Thyroid gland (tissue), 4 donors: ENCODE measurements around the gene POPDC2.

Source experiments
- POLR2A ChIP-seq, 2 donors: fragments of 450-650 bp; IDR thresholded peaks; one replicate each; pipeline ENCODE4 v1.6.1; 2017; ENCODE audit warnings: antibody characterized with exemption in 2 of 2, mild to moderate bottlenecking in 2 of 2, moderate library complexity in 1 of 2
- TF ChIP-seq, protein P1 (sequence below), 6 experiments: fragments of 200-600 bp in 3 of 6; fragments of 450-650 bp in 3 of 6; sonication (generic) in 3 of 6; IDR thresholded peaks; one replicate each; pipeline ENCODE4 v1.5.1; 2016 to 2019; ENCODE audit warnings: antibody characterized with exemption in 6 of 6, mild to moderate bottlenecking in 2 of 6, inconsistent platforms in 1 of 6, moderate library complexity in 1 of 6

DNA sequence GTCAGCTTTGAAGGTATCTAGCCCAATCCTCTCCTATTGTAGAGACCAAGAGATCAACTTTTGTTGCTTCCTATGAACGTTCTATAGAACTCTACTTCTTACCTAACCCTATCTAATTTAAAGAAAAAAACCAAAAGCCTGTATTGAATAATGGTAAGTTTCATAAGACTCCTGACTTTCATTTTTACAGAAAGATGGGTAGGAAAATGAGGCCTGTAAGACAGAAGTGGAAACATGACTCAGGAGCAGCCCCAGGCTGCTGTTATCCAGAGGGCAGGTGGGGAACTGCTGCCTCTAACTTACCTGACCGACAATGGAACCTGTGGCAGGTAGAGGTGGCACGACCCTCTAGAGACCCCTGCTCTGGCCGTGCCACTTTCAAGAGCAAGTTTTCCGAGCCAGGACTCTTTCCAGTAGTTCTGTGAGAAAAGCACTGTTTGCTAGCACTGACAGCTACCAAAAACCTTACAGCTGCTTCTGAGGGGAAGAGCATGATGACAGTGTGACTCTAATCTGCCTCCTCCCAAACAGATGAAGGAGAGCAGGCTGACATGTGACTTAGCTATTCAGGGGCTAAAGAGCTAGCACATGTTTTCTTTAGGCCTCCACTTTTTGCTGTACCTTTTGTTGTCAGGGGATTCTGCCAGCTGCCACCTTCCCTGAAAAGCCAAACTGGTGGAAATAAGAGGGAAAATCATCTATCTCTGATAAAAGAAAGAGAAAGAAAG, 17.5 kb downstream of the POPDC2 start:
- TF ChIP-seq, protein P1, sequence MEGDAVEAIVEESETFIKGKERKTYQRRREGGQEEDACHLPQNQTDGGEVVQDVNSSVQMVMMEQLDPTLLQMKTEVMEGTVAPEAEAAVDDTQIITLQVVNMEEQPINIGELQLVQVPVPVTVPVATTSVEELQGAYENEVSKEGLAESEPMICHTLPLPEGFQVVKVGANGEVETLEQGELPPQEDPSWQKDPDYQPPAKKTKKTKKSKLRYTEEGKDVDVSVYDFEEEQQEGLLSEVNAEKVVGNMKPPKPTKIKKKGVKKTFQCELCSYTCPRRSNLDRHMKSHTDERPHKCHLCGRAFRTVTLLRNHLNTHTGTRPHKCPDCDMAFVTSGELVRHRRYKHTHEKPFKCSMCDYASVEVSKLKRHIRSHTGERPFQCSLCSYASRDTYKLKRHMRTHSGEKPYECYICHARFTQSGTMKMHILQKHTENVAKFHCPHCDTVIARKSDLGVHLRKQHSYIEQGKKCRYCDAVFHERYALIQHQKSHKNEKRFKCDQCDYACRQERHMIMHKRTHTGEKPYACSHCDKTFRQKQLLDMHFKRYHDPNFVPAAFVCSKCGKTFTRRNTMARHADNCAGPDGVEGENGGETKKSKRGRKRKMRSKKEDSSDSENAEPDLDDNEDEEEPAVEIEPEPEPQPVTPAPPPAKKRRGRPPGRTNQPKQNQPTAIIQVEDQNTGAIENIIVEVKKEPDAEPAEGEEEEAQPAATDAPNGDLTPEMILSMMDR (IDR thresholded peaks at IDR 0.05): no peak
- TF ChIP-seq POLR2A (IDR thresholded peaks at IDR 0.05): peak in 1 of 2 donors; percentile 11
